ACC112 (cell line): ENCODE measurements around the gene PLA2R1.
"Not testable (repeated sequence)": the region's sequence is repeated elsewhere in the genome, so short reads cannot be mapped to it uniquely, and the experiment has no call there.

Experiments used
- H2AFZ ChIP-seq: fragments of 200-600 bp; sonication (generic); one replicate; pipeline ENCODE4 v1.6.0; 2017; ENCODE audit warnings: antibody characterized with exemption, low read length; ENCODE audit not compliant: unreplicated experiment
- H3K27ac ChIP-seq: fragments of 200-600 bp; sonication (generic); 2 replicates; pipeline ENCODE4 v1.5.1; 2014; ENCODE audit warnings: low read depth, mild to moderate bottlenecking, antibody characterized with exemption, low read length, moderate library complexity
- H3K27me3 ChIP-seq: fragments of 200-600 bp; sonication (generic); 2 replicates; pipeline ENCODE4 v1.6.1; 2014; ENCODE audit warnings: mild to moderate bottlenecking, antibody characterized with exemption, low read length, moderate library complexity, mixed read lengths; ENCODE audit not compliant: insufficient read depth
- H3K36me3 ChIP-seq: fragments of 200-600 bp; sonication (generic); 2 replicates; pipeline ENCODE4 v1.6.1; 2016; ENCODE audit warnings: mild to moderate bottlenecking, antibody characterized with exemption, low read length, moderate library complexity, mixed read lengths; ENCODE audit not compliant: insufficient read depth
- H3K4me1 ChIP-seq: fragments of 200-600 bp; sonication (generic); one replicate; pipeline ENCODE4 v1.6.1; 2016; ENCODE audit warnings: low read length, mixed read lengths; ENCODE audit not compliant: insufficient read depth, unreplicated experiment, control insufficient read depth
- H3K4me3 ChIP-seq: fragments of 200-600 bp; sonication (generic); 2 replicates; pipeline ENCODE4 v1.5.1; 2014; ENCODE audit warnings: mild to moderate bottlenecking, low read depth, low read length
- H3K79me2 ChIP-seq: fragments of 200-600 bp; sonication (generic); one replicate; pipeline ENCODE4 v1.6.0; 2016; ENCODE audit warnings: low read length; ENCODE audit not compliant: control insufficient read depth, unreplicated experiment, insufficient read depth

PLA2R1 gene

DNA sequence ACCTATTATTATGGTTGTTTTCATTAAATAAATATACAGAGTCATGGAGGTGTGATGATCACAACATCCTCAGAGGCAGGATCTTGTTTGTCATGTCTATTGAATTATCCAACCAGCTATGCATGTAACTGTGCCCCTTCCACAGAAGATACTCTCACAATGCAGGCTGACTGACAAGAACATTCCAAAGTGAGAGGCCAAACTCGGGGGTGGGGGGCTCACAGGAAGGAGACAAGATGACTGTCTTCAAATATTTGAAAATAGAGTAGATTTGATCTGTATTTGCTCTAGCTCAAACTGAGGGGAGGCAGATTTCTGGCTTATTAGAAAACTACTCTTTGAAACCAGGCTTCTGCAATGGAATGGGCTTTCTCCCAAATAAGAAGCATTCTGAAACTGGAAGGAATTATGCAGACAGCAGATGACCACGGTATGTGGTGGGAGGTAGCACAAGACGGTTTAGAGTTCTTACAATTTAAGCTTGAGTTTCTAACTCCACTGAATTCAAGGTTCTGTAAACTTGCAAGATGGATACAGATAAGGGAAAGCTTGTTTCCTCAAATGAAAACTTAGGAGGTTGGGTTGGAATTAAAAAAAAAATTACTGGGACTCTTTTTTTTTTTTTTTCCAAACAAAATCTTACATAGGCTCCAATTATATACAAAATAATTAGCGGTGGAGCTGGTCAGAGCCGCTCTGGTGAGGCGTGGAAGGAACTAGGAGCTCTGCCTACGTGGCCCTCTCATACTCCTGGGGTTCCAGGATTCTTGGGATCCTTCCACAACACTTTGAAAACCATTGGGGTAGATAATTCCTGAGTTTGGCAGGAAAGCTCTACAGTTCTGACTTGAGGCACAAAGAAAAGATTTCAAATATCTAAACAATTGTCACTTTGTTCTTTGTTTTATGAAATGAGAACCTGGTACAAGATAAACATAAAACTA lies 79.3 kb downstream of the PLA2R1 start:
- Histone ChIP-seq H3K4me1 (peaks cover 15% of the 10 kb centered on the region), H3K36me3 (no peaks in the 10 kb centered on the region), H3K27me3 (no peaks in the 10 kb centered on the region), H2AFZ (no peak overlapping the region), H3K4me3 (no peak overlapping the region), H3K79me2 (no peaks in the 10 kb centered on the region), H3K27ac (no peak overlapping the region)

GRCh38 chr2:159982270-159982669 lies 80.1 kb downstream of the PLA2R1 start:
- H2AFZ ChIP-seq = no peak overlapping the region
- H3K4me3 ChIP-seq = no peak overlapping the region
- no peaks in the 10 kb centered on the region for H3K36me3 ChIP-seq
- no peak overlapping the region for H3K27ac ChIP-seq
- no peaks in the 10 kb centered on the region for H3K27me3 ChIP-seq
- peaks cover 15% of the 10 kb centered on the region for H3K4me1 ChIP-seq
- no peaks in the 10 kb centered on the region for H3K79me2 ChIP-seq

DNA sequence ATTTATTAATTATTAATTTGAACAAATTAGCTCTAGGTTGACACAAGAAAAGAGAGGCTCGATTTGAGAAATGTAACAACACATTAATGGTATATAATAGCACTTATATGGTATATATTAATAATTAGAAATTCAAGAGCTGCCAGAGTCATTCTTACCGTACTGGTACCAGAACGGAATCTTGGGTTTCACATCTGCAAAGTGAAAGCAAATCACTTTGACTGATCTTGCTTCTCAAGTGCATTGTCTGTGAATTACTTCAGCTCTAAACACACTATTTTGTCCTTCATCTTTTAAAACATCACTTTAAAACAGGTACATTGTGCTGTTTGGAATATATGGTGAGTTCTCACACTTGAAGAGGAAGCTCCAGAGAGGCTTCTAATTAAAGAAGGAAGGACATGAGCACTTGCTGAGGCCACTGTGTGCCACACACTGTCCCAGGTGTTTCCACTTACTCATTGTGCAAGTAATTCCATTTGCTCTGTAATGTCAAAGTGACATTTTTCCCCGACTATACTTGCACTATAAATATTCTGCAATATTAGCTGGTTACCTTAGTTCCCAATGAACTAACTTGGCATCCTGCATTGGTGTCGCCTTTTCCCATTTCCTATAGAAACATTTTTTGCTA lies 85.8 kb downstream of the PLA2R1 start:
- no peak overlapping the region for H2AFZ ChIP-seq
- no peaks in the 10 kb centered on the region for H3K27me3 ChIP-seq
- H3K36me3 ChIP-seq = no peaks in the 10 kb centered on the region
- H3K79me2 ChIP-seq = no peaks in the 10 kb centered on the region
- peaks cover under 1% of the 10 kb centered on the region for H3K4me1 ChIP-seq
- no peak overlapping the region for H3K4me3 ChIP-seq
- H3K27ac ChIP-seq = no peak overlapping the region

GRCh38 chr2:159973325-159973724 lies 89.1 kb downstream of the PLA2R1 start:
- no peak overlapping the region for H3K4me3 ChIP-seq
- no peak overlapping the region for H2AFZ ChIP-seq
- H3K79me2 ChIP-seq = no peaks in the 10 kb centered on the region
- no peaks in the 10 kb centered on the region for H3K4me1 ChIP-seq
- H3K27me3 ChIP-seq = no peaks in the 10 kb centered on the region
- H3K36me3 ChIP-seq = no peaks in the 10 kb centered on the region
- H3K27ac ChIP-seq = no peak overlapping the region

DNA sequence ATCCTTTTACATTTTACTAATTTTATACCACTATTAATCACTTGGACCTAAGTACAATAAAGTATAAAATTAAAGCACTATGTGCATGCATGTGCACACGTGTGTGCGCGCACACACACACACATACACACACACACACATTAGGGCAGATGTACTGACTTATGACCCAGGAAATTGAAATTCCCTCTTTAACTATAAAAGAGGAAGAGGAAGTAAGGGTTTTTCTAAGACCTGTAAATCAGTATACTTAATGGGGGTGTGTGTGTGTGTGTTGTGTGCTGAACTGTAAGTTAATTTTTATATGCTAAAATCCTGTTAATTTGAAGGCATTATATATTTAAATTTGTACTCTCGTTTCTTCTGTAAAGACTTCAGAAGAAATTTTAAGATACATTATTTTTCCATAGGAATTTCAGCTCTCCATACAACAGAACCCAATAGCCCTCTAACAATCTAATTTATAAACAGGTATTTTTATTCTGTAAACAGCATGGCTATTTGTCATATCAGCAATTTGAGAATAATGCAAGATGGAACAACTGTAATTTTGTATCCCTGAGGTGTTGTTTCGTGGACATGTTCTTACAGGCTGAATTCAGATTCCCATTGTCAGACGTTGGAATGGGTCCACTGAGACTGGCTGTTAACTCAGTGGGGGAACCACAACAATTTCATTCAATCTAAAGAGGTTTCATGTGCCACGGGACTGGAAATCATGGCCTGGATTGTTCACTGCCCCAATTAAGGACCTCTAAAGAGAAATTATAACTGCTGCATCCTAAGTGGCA lies 90.9 kb downstream of the PLA2R1 start:
- Histone ChIP-seq H3K36me3 (no peaks in the 10 kb centered on the region), H3K4me3 (no peak overlapping the region), H2AFZ (no peak overlapping the region), H3K27me3 (no peaks in the 10 kb centered on the region), H3K27ac (no peak overlapping the region), H3K4me1 (no peaks in the 10 kb centered on the region), H3K79me2 (no peaks in the 10 kb centered on the region)

DNA sequence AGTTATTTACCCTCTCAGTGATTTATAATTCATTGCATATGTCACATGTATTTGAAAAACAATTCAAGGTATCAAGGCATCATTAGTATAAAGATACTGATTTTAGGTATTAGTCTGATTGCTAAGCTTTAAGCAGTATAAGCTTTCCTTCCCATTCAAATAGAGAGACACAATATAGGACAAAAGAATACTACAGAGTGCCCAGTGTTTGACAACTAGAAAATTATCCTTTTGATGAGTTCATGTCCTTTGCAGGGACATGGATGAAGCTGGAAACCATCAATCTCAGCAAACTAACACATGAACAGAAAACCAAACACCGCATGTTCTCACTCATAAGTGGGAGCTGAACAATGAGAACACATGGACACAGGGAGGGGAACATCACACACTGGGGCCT lies 91.9 kb downstream of the PLA2R1 start:
- H3K27ac ChIP-seq, H3K79me2 ChIP-seq, H3K4me3 ChIP-seq, H3K36me3 ChIP-seq, H3K27me3 ChIP-seq, H2AFZ ChIP-seq, H3K4me1 ChIP-seq: not testable (repeated sequence)

- H3K79me2 ChIP-seq = no peaks in the 10 kb centered on the region
- H2AFZ ChIP-seq = no peak overlapping the region
- no peak overlapping the region for H3K27ac ChIP-seq
- H3K27me3 ChIP-seq = no peaks in the 10 kb centered on the region
- no peaks in the 10 kb centered on the region for H3K4me1 ChIP-seq
- no peaks in the 10 kb centered on the region for H3K36me3 ChIP-seq
- H3K4me3 ChIP-seq = no peak overlapping the region
Measured at GRCh38 chr2:159968279-159968900, 94.0 kb downstream of the PLA2R1 start.

DNA sequence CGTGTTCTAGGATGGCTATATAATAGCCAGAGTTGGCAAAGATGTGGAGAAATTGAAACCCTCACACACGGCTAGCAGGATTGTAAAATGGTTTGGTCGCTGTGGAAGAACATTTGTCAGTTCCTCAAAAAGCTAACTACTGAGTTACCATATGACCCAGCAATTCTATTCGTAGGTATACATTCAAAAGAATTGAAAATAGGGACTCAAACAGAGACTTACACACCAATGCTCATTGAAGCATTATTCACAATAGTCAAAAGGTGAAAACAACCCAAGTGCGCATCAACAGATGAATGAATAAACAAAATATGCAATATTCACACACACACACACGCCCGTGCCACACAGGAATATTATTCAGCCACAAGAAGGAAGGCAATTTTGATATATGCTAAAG lies 98.7 kb downstream of the PLA2R1 start:
- Histone ChIP-seq H3K36me3 (peaks cover 5% of the 10 kb centered on the region; the same call in 1 of the 2 replicates), H2AFZ (no peak overlapping the region), H3K4me1 (peaks cover 21% of the 10 kb centered on the region)

GRCh38 chr2:159962513-159962912 lies 99.9 kb downstream of the PLA2R1 start:
- H3K4me3 ChIP-seq, H3K36me3 ChIP-seq, H3K79me2 ChIP-seq, H3K27ac ChIP-seq, H3K27me3 ChIP-seq, H2AFZ ChIP-seq: not testable (repeated sequence)
- H3K4me1 ChIP-seq = peaks cover 21% of the 10 kb centered on the region

More for the DNA sequence above, 98.7 kb downstream of the PLA2R1 start:
- H3K27me3 ChIP-seq = no peaks in the 10 kb centered on the region
- H3K4me3 ChIP-seq = no peak overlapping the region
- H3K79me2 ChIP-seq = no peaks in the 10 kb centered on the region
- H3K27ac ChIP-seq = no peak overlapping the region

GRCh38 chr2:159961451-159961850 lies 101.0 kb downstream of the PLA2R1 start:
- Histone ChIP-seq H3K4me3 (peak overlapping the region; percentile 55; the same call in 1 of the 2 replicates), H2AFZ (no peak overlapping the region), H3K79me2 (no peaks in the 10 kb centered on the region), H3K36me3 (peaks cover 8% of the 10 kb centered on the region), H3K4me1 (peaks cover 21% of the 10 kb centered on the region), H3K27me3 (no peaks in the 10 kb centered on the region), H3K27ac (peak overlapping the region; percentile 85)
